ENCODE results near the gene PHGDH. TPM values are rescaled to one million over a fixed set of nuclear protein-coding genes. Genes with fewer than 3 reads are reported as not detected.

Gene PHGDH
- total and polyA plus RNA-seq, 2 of the 13 experiments (the other 11 are each of a cell fraction or from before 2014, with no cell fraction given): 95.8 to 133 TPM

DNA sequence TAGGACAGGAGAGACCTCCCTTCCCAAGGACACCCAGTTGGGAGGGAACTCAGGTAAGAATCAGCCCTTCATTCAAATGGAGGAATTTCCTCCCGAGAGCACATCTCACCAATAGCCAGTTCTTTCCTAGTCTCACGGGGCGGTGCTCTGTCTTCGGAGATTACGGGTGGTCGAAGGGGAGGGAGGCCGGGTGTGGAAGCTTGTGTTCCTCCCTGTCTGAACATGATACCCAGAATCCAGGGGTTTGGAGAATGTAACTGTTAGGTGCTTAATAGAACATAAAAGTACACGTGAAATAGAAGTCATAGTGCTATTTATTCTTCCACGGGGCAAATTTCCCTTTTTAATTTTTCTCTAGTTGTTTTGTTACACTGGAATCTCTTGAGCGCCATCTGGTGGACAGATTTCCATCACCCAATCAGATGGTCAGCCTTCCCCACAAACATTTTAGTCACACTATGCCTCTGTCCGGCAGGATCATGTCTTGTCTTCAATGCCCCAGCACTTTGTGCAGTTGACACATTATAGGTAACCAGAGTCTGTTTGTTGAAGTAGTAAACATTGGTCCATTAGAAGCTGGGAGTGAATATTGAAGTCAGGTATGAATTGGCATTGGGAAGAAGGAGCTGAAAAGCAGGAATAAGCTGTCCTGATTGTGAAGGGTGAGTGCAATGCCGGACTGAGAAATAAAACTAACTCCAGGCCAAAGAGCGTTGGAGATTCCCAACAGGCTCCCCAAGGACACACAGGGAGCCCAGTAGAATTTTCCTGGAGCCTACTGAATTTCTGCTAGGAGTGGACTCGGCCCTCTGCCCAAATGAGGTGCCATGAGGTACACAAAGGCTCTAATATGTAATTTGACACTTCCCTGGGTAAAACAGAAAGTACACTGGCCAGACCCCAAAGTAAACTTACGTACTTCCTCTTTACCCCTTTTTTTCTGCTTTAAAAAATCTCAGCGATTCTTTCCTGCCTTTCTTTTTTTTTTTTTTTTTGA lies 36.1 kb upstream of the PHGDH start:
- CTCF ChIA-PET (ENCODE audit: low intra/inter-chr PET ratio, low total read pairs): interaction anchor here (0.6 to 3.1 kb wide), 8 partner anchors 12 to 92 kb away, joined by 3 to 35 read pairs (median 4); no protein-coding TSS in a partner anchor
- ATAC-seq (peak; percentile 86), FAIRE-seq (peak; percentile 82), DNase-seq (ENCODE audit: low spot score) (peak; percentile 82)
- POLR2A ChIA-PET: interaction anchor here (1.2 to 2.8 kb wide), 3 partner anchors 21 to 36 kb away, joined by 6 to 17 read pairs (median 9); partner anchors contain the start of genes PHGDH and ZNF697
- no peak overlapping the region for H3K27ac ChIP-seq (ENCODE audit: extremely low read length, insufficient read depth, low read length)
- no peaks in the 10 kb centered on the region for H3K9me3 ChIP-seq (ENCODE audit: low read length)
- H3K4me2 ChIP-seq (ENCODE audit: low read depth, low read length): peak overlapping the region; percentile 93
- H2AFZ ChIP-seq (ENCODE audit: low read length): peak overlapping the region; percentile 94
- H3K27me3 ChIP-seq (ENCODE audit: control insufficient read depth in 1 of 2, insufficient read depth in 2 of 2, low read length in 2 of 2): no peaks in the 10 kb centered on the region; a peak in 1 of 5 replicates
- WGBS (ENCODE audit: low lambda C conversion rate): 7% methylated on average over 16 of the region's 16 CpGs
- peak overlapping the region; percentile 20; the same call in 1 of the 2 replicates for H3K9ac ChIP-seq (ENCODE audit: insufficient read depth, low read depth, low read length)
- no TSS peak for BruUV-seq (replicated peaks)
- no peaks in the 10 kb centered on the region for H4K20me1 ChIP-seq (ENCODE audit: insufficient read depth, low read length)
- peak overlapping the region; percentile 43 to 63 (median 57) for H3K4me3 ChIP-seq (replicated peaks in 1 of 3; ENCODE audit: insufficient read depth in 1 of 3, low read depth in 2 of 3, low read length in 3 of 3)
- H3K36me3 ChIP-seq (replicated peaks in 1 of 2; ENCODE audit: control insufficient read depth in 1 of 2, insufficient read depth in 2 of 2, low read length in 2 of 2): no peaks in the 10 kb centered on the region
- peaks cover 39% of the 10 kb centered on the region for H3K4me1 ChIP-seq (ENCODE audit: insufficient read depth, low read length)
- H3K79me2 ChIP-seq (ENCODE audit: insufficient read depth, low read length): no peaks in the 10 kb centered on the region
- intact Hi-C loops (cut with micrococcal nuclease; ENCODE audit: unreplicated experiment) (no loop called here), in situ Hi-C loops (cut with HindIII; ENCODE audit: extremely low pct_ligation_motif_present, low pct_unique_long_range_greater_than_20kb) (no loop called here)
- TF ChIP-seq ZNF282 (IDR thresholded peaks at IDR 0.05; ENCODE audit: partially characterized antibody) (no peak), DMAP1 (CRISPR knock-in tag; IDR thresholded peaks at IDR 0.05) (no peak), SMC3 (IDR thresholded peaks at IDR 0.05; ENCODE audit: low read length) (peak; percentile 73), SOX5 (CRISPR knock-in tag; IDR thresholded peaks at IDR 0.05; ENCODE audit: borderline replicate concordance) (no peak), DNMT3B (CRISPR knock-in tag; conservative IDR thresholded peaks at IDR 0.05) (peak; percentile 61; the same call in 1 of the 2 replicates), NFYB (CRISPR knock-in tag; IDR thresholded peaks at IDR 0.05) (peak; percentile 41; the same call in 1 of the 2 replicates), ZNF792 (CRISPR knock-in tag; IDR thresholded peaks at IDR 0.05) (no peak), GATA4 (IDR thresholded peaks at IDR 0.05; ENCODE audit: borderline replicate concordance, low read depth) (no peak), ZNF558 (CRISPR knock-in tag; IDR thresholded peaks at IDR 0.05; ENCODE audit: borderline replicate concordance) (no peak), STAG1 (CRISPR knock-in tag; IDR thresholded peaks at IDR 0.05) (peak; percentile 57), FOXC1 (CRISPR knock-in tag; IDR thresholded peaks at IDR 0.05; ENCODE audit: borderline replicate concordance) (0 out of 2 replicates have a peak, but pooled peaks have one; percentile 39), CBX2 (IDR thresholded peaks at IDR 0.05; ENCODE audit: low read depth, low read length) (no peak), CBX2 (CRISPR knock-in tag; IDR thresholded peaks at IDR 0.05; ENCODE audit: low read depth) (no peak), ZSCAN31 (CRISPR knock-in tag; IDR thresholded peaks at IDR 0.05; ENCODE audit: low read depth) (no peak)
- TF ChIP-seq, protein P1, sequence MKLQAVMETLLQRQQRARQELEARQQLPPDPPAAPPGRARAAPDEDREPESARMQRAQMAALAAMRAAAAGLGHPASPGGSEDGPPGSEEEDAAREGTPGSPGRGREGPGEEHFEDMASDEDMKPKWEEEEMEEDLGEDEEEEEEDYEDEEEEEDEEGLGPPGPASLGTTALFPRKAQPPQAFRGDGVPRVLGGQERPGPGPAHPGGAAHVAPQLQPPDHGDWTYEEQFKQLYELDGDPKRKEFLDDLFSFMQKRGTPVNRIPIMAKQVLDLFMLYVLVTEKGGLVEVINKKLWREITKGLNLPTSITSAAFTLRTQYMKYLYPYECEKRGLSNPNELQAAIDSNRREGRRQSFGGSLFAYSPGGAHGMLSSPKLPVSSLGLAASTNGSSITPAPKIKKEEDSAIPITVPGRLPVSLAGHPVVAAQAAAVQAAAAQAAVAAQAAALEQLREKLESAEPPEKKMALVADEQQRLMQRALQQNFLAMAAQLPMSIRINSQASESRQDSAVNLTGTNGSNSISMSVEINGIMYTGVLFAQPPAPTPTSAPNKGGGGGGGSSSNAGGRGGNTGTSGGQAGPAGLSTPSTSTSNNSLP (IDR thresholded peaks at IDR 0.05; ENCODE audit: low read depth, low read length): peak; percentile 45; the same call in 1 of the 2 replicates
- TF ChIP-seq, protein P2, sequence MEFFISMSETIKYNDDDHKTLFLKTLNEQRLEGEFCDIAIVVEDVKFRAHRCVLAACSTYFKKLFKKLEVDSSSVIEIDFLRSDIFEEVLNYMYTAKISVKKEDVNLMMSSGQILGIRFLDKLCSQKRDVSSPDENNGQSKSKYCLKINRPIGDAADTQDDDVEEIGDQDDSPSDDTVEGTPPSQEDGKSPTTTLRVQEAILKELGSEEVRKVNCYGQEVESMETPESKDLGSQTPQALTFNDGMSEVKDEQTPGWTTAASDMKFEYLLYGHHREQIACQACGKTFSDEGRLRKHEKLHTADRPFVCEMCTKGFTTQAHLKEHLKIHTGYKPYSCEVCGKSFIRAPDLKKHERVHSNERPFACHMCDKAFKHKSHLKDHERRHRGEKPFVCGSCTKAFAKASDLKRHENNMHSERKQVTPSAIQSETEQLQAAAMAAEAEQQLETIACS (CRISPR knock-in tag; IDR thresholded peaks at IDR 0.05): no peak
- TF ChIP-seq, protein P3, sequence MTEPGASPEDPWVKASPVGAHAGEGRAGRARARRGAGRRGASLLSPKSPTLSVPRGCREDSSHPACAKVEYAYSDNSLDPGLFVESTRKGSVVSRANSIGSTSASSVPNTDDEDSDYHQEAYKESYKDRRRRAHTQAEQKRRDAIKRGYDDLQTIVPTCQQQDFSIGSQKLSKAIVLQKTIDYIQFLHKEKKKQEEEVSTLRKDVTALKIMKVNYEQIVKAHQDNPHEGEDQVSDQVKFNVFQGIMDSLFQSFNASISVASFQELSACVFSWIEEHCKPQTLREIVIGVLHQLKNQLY (CRISPR knock-in tag; IDR thresholded peaks at IDR 0.05): no peak
- TF ChIP-seq, protein P4, sequence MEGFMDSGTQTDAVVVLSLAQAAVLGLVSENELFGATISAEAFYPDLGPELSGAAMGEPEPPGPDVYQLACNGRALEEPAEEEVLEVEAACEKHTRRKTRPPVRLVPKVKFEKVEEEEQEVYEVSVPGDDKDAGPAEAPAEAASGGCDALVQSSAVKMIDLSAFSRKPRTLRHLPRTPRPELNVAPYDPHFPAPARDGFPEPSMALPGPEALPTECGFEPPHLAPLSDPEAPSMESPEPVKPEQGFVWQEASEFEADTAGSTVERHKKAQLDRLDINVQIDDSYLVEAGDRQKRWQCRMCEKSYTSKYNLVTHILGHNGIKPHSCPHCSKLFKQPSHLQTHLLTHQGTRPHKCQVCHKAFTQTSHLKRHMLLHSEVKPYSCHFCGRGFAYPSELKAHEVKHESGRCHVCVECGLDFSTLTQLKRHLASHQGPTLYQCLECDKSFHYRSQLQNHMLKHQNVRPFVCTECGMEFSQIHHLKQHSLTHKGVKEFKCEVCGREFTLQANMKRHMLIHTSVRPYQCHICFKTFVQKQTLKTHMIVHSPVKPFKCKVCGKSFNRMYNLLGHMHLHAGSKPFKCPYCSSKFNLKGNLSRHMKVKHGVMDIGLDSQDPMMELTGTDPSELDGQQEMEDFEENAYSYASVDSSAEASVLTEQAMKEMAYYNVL (CRISPR knock-in tag; IDR thresholded peaks at IDR 0.05; ENCODE audit: borderline replicate concordance): no peak

All from HepG2 (cell line).